Epithelial cell of proximal tubule (primary cell): Measurements from ENCODE around the gene SEH1L. TPM values are rescaled to one million over a fixed set of nuclear protein-coding genes. Genes with fewer than 3 reads are reported as not detected.
"Not testable (repeated sequence)": the region's sequence is repeated elsewhere in the genome, so short reads cannot be mapped to it uniquely, and the experiment has no call there.

ENCODE experiments used
- DNase-seq: peaks from one replicate; pipeline ENCODE4 v3.0.0-alpha.2; 2011; ENCODE audit warnings: low read depth
- H3K4me3 ChIP-seq: 2 replicates; pipeline ENCODE4 v1.5.1; 2011; ENCODE audit warnings: low read depth, mild to moderate bottlenecking, low read length
- total RNA-seq: library from RNA; depleted of rRNA; stranded (reverse); fragments of >200 nt; gene quantifications from 2 replicates; pipeline ENCODE4 v1.2.3, GENCODE V29; 2015
- TF ChIP-seq, protein P1 (sequence below): conservative IDR thresholded peaks from 2 replicates; pipeline ENCODE4 v1.5.1; 2012; ENCODE audit warnings: low read depth, mild to moderate bottlenecking, low read length

SEH1L gene
- total RNA-seq, 1 donor from 2014 or later: 23.1 TPM

DNA sequence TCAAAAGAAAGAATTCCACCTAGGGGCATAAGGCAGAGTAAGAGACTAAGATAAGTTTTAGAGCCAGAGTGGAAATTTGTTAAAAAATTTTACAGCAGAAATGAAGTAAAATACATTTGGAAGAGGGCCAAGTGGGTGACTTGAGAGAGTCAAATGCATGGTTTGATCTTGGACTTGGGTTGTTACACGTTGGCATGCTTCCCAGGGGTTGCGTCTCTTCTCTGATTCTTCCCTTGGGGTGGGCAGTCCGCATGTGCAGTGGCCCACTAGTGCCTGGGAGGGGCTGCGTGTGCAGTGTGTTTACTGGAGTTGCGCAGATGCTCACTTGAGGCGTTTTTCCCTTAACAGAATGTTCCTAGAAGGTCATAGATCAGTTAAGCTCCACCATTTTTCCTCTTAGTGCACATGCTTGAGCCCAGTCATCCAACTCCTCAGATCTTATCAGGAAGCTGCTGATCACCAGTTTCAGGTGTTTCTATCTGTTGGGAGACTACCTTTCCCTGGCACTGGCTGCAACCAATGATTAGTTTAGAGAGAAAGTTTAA, 13.1 kb downstream of the SEH1L start:
- DNase-seq: no peak
- TF ChIP-seq, protein P1, sequence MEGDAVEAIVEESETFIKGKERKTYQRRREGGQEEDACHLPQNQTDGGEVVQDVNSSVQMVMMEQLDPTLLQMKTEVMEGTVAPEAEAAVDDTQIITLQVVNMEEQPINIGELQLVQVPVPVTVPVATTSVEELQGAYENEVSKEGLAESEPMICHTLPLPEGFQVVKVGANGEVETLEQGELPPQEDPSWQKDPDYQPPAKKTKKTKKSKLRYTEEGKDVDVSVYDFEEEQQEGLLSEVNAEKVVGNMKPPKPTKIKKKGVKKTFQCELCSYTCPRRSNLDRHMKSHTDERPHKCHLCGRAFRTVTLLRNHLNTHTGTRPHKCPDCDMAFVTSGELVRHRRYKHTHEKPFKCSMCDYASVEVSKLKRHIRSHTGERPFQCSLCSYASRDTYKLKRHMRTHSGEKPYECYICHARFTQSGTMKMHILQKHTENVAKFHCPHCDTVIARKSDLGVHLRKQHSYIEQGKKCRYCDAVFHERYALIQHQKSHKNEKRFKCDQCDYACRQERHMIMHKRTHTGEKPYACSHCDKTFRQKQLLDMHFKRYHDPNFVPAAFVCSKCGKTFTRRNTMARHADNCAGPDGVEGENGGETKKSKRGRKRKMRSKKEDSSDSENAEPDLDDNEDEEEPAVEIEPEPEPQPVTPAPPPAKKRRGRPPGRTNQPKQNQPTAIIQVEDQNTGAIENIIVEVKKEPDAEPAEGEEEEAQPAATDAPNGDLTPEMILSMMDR: no peak
- H3K4me3 ChIP-seq: no peak overlapping the region

DNA sequence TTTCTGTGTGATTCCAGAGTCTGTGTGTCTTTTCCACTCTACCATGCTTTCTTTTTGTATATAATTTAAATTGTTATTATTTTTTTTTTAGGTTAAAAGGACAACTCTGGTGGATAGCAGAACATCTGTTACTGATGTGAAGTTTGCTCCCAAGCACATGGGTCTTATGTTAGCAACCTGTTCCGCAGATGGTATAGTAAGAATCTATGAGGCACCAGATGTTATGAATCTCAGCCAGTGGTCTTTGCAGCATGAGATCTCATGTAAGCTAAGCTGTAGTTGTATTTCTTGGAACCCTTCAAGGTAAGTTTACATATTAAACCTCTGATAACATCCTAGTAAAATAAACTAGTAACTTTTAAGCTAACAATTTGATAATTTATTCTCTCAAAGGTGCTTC, 15.3 kb downstream of the SEH1L start:
- no peak overlapping the region for H3K4me3 ChIP-seq
- TF ChIP-seq, protein P1: no peak
- DNase-seq: no peak

DNA sequence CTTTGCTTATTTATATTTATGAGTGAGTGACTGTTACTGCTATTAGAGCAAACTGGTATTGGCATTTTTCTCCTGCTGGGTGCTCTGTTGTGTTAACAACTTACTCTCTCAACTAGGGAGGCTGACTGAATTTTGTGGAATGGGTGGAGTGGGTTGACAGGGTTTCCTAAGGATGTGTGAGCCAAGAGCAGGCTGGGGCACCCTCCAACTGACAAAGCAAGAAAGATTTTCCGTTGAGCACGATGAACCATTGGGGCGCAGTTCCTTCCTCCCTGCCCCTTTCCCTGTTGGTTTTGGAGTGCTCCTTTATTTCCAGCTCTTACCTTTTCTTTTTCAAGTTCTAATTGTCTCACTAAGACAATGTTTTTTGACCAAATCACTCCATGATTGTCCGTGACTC, 20.3 kb downstream of the SEH1L start:
- TF ChIP-seq, protein P1: no peak
- H3K4me3 ChIP-seq: no peak overlapping the region
- no peak for DNase-seq

DNA sequence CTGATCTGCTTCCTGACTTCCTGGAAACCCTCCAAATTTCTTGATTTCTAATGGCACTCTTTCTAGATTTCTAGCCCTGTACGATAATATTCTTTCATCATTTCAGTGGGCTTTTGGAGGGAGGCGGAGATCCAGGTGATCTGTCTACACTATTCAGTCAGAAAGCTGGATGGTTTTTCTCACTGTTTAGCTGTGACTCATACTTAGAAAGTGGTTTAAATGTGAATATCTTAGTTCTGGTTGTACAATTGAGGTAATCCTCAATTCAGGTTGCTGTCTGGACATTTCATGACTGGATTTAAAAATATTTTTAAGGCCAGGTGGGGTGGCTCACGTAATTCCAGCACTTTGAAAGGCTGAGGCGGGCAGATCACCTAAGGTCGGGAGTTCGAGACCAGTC, 20.8 kb downstream of the SEH1L start:
- no peak for DNase-seq
- TF ChIP-seq, protein P1: no peak

DNA sequence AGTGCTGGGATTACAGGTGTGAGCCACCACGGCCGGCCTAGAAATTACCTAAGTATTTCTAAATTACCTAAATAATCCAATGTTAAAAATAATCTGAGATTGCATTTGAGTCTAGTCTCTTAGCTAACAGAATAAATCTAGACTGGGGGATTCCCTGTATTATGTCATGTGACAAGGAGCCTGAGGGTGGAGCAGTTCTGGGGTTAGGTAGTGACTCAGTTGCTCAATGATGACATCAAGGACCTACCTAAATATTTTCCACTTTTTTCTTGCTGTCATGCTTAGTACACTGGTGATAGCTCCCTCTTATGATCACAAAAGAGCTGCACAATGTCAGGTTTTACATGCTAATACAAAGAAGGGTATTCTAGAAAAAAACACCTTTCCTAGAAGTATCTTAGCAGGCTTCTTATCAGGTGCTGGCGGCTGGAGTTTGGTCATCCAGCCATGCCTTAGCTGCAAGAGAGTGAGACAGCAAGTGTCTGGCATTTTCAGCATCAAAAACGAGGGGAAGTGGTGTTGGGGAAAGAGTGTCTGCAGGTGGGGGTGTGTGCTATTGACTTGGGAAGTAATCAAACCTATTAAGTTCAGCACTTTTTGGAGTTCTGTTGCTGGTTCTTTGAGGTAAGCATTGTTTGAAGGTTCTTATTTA, 25.9 kb downstream of the SEH1L start:
- no peak overlapping the region for H3K4me3 ChIP-seq
- DNase-seq: no peak
- TF ChIP-seq, protein P1: no peak

More for the DNA sequence above, 20.8 kb downstream of the SEH1L start:
- no peak overlapping the region for H3K4me3 ChIP-seq

DNA sequence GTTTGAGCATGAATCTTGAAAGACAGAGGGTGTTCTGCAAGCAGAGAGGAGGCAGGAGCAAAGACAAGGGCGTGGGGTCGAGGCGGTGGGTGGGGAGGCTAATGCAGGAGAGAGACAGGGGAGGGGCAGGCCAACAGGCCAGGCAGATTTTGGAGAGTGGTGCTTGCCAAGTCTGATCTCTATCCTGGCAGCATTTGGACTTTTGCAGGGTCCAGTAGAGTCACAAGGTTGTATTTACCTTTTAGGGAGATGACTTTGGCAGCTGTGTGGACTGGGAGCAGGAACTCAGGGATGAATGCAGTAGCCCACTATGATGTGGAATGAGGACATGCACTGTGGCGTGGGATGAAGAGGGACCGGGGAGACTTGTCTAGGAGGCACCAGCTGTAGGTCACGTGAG, 27.7 kb downstream of the SEH1L start:
- H3K4me3 ChIP-seq: no peak overlapping the region
- TF ChIP-seq, protein P1: no peak
- DNase-seq: no peak

DNA sequence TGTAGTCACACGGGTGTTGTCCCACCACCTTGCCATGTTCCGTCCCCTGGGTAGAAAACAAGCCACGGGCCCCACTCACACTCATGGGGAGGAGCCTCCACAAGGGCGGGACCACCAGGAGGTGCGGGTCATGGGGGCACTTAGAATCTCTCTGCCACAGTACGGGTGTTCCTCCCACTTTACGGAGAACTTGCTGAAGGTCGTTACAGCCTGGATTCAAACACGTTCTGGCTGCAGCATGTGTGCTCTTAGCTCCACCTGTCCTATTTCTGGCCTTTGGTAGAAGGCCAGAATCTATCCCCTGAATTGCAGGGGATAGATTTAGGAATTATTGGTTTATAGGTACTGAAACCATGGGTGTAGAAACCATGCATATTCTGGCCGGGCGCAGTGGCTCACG, 28.5 kb downstream of the SEH1L start:
- H3K4me3 ChIP-seq: no peak overlapping the region
- TF ChIP-seq, protein P1: no peak
- no peak for DNase-seq

DNA sequence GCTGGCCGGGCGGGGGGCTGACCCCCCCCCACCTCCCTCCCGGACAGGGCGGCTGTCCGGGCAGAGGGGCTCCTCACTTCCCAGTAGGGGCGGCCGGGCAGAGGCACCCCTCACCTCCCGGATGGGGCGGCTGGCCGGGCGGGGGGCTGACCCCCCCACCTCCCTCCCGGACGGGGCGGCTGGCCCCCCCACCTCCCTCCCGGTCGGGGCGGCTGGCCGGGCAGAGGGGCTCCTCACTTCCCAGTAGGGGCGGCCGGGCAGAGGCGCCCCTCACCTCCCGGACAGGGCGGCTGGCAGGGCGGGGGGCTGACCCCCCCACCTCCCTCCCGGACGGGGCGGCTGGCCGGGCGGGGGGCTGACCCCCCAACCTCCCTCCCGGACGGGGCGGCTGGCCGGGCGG, 32.3 kb downstream of the SEH1L start:
- not testable (repeated sequence) for DNase-seq, H3K4me3 ChIP-seq
